ENCODE results near the gene CLSTN2.

GRCh38 chr3:139948898-139949297 lies 13.9 kb downstream of the CLSTN2 start:
- TF ChIP-seq CTCF (IDR thresholded peaks at IDR 0.05; ENCODE audit: control extremely low read depth in 1 of 3, insufficient read depth in 1 of 3, low read depth in 1 of 3, low read length in 3 of 3) (no peak), MAX (IDR thresholded peaks at IDR 0.05) (no peak), POLR2A (IDR thresholded peaks at IDR 0.05; ENCODE audit: control extremely low read depth in 1 of 2, low read depth in 2 of 2, low read length in 2 of 2) (no peak), ASH2L (IDR thresholded peaks at IDR 0.05; ENCODE audit: low read length) (no peak), JUN (IDR thresholded peaks at IDR 0.05; ENCODE audit: low read depth, low read length) (no peak), ATF3 (IDR thresholded peaks at IDR 0.05; ENCODE audit: insufficient read depth, low read depth, low read length) (no peak)

Data from H1 (cell line).